OCI-LY1 (cell line): ENCODE results near the gene GALNT17.

Experiments used
- H2AFZ ChIP-seq: fragments of 200-600 bp; sonication (generic), shearing (Covaris generic); 2 replicates; pipeline ENCODE4 v1.6.0; 2014; ENCODE audit warnings: antibody characterized with exemption, mild to moderate bottlenecking, low read length
- H3F3A ChIP-seq: fragments of 200-600 bp; sonication (generic), shearing (Covaris generic); 2 replicates; pipeline ENCODE4 v1.6.0; 2014; ENCODE audit warnings: mild to moderate bottlenecking, antibody characterized with exemption, low read length, moderate library complexity; ENCODE audit not compliant: insufficient read depth
- H3K27ac ChIP-seq: fragments of 200-600 bp; sonication (generic); 2 replicates; pipeline ENCODE4 v1.5.1; 2014; ENCODE audit warnings: low read length, mixed run types, mild to moderate bottlenecking, low read depth; ENCODE audit not compliant: poor library complexity, severe bottlenecking
- H3K27me3 ChIP-seq: fragments of 200-600 bp; sonication (generic); 2 replicates; pipeline ENCODE4 v1.6.0; 2014; ENCODE audit warnings: antibody characterized with exemption, mild to moderate bottlenecking, low read length, moderate library complexity; ENCODE audit not compliant: insufficient read depth
- H3K36me3 ChIP-seq: fragments of 200-600 bp; sonication (generic); 2 replicates; pipeline ENCODE4 v1.6.1; 2014; ENCODE audit warnings: mild to moderate bottlenecking, antibody characterized with exemption, low read length, moderate library complexity, mixed read lengths; ENCODE audit not compliant: insufficient read depth
- H3K4me1 ChIP-seq: fragments of 200-600 bp; sonication (generic); 2 replicates; pipeline ENCODE4 v1.5.1; 2014; ENCODE audit warnings: mild to moderate bottlenecking, low read length, moderate library complexity; ENCODE audit not compliant: insufficient read depth, severe bottlenecking
- H3K4me2 ChIP-seq: fragments of 200-600 bp; sonication (generic), shearing (Covaris generic); 2 replicates; pipeline ENCODE4 v1.6.1; 2014; ENCODE audit warnings: low read length
- H3K4me3 ChIP-seq: fragments of 200-600 bp; sonication (generic); 2 replicates; pipeline ENCODE4 v1.5.1; 2014; ENCODE audit warnings: low read length, low read depth, mild to moderate bottlenecking, mixed read lengths; ENCODE audit not compliant: poor library complexity, severe bottlenecking
- H3K79me2 ChIP-seq: fragments of 200-600 bp; shearing (Covaris generic); 2 replicates; pipeline ENCODE4 v1.6.1; 2016; ENCODE audit warnings: mixed run types, low read length, mixed read lengths; ENCODE audit not compliant: insufficient read depth
- H3K9ac ChIP-seq: fragments of 200-600 bp; sonication (generic), shearing (Covaris generic); 2 replicates; pipeline ENCODE4 v1.6.1; 2014; ENCODE audit warnings: mild to moderate bottlenecking, low read length, mixed read lengths
- H3K9me2 ChIP-seq: fragments of 200-600 bp; sonication (generic), shearing (Covaris generic); 2 replicates; pipeline ENCODE4 v1.6.1; 2014; ENCODE audit warnings: low read depth, mild to moderate bottlenecking, low read length, mixed read lengths
- H3K9me3 ChIP-seq: fragments of 200-600 bp; shearing (Covaris generic); 2 replicates; pipeline ENCODE4 v1.6.1; 2014; ENCODE audit warnings: low read length, mixed read lengths
- H4K20me1 ChIP-seq: fragments of 200-600 bp; sonication (generic), shearing (Covaris generic); 2 replicates; pipeline ENCODE4 v1.6.0; 2016; ENCODE audit warnings: mild to moderate bottlenecking, low read length; ENCODE audit not compliant: insufficient read depth
- CTCF ChIP-seq: fragments of 200-600 bp; sonication (generic), shearing (Covaris generic); IDR thresholded peaks from 2 replicates; pipeline ENCODE4 v1.5.1; 2017; ENCODE audit warnings: mild to moderate bottlenecking, antibody characterized with exemption, low read length, moderate library complexity, mixed read lengths
- EZH2 ChIP-seq: fragments of 200-600 bp; sonication (generic), shearing (Covaris generic); IDR thresholded peaks from 2 replicates; pipeline ENCODE4 v1.8.0; 2017; ENCODE audit warnings: borderline replicate concordance, mixed run types, mild to moderate bottlenecking, antibody characterized with exemption, low read length, moderate library complexity, mixed read lengths

The GALNT17 gene

GRCh38 chr7:71106226-71106625, 25.7 kb upstream of the GALNT17 start:
- no peak for TF ChIP-seq CTCF
- no peak for TF ChIP-seq EZH2
- Histone ChIP-seq H3K79me2 (no peaks in the 10 kb centered on the region), H3K4me3 (no peak overlapping the region), H3K4me1 (no peaks in the 10 kb centered on the region), H4K20me1 (no peaks in the 10 kb centered on the region), H3K9me2 (no peaks in the 10 kb centered on the region), H3K4me2 (no peak overlapping the region), H3K9ac (no peak overlapping the region), H3K27me3 (no peaks in the 10 kb centered on the region), H3K27ac (no peak overlapping the region), H2AFZ (no peak overlapping the region), H3K9me3 (no peaks in the 10 kb centered on the region), H3F3A (no peaks in the 10 kb centered on the region), H3K36me3 (no peaks in the 10 kb centered on the region)

- Histone ChIP-seq H3K4me2 (no peak overlapping the region), H3K79me2 (no peaks in the 10 kb centered on the region), H3K4me1 (no peaks in the 10 kb centered on the region), H3K36me3 (no peaks in the 10 kb centered on the region), H3K9ac (no peak overlapping the region), H3K4me3 (no peak overlapping the region), H3K27ac (no peak overlapping the region), H3K9me2 (no peaks in the 10 kb centered on the region), H3K27me3 (no peaks in the 10 kb centered on the region), H4K20me1 (no peaks in the 10 kb centered on the region), H3K9me3 (no peaks in the 10 kb centered on the region), H2AFZ (no peak overlapping the region), H3F3A (no peaks in the 10 kb centered on the region)
- TF ChIP-seq EZH2: no peak
- TF ChIP-seq CTCF: no peak
These were observed 19.5 kb upstream of the GALNT17 start for GRCh38 chr7:71112436-71112835.

GRCh38 chr7:71120096-71120495, 11.8 kb upstream of the GALNT17 start:
- H3F3A ChIP-seq: no peaks in the 10 kb centered on the region
- H3K27me3 ChIP-seq: no peaks in the 10 kb centered on the region
- no peak overlapping the region for H3K27ac ChIP-seq
- H3K79me2 ChIP-seq: no peaks in the 10 kb centered on the region
- H3K4me1 ChIP-seq: no peaks in the 10 kb centered on the region
- H3K4me3 ChIP-seq: no peak overlapping the region
- no peaks in the 10 kb centered on the region for H3K9me3 ChIP-seq
- no peaks in the 10 kb centered on the region for H3K9me2 ChIP-seq
- H3K9ac ChIP-seq: no peak overlapping the region
- H3K4me2 ChIP-seq: no peak overlapping the region
- TF ChIP-seq EZH2 (no peak), CTCF (no peak)
- H4K20me1 ChIP-seq: no peaks in the 10 kb centered on the region
- no peaks in the 10 kb centered on the region for H3K36me3 ChIP-seq
- no peak overlapping the region for H2AFZ ChIP-seq
